NCI-H460 (cell line): ENCODE measurements around the gene AADACL4. TPM values are rescaled to one million over a fixed set of nuclear protein-coding genes. Genes with fewer than 3 reads are reported as not detected.
"Not testable (repeated sequence)": the region's sequence is repeated elsewhere in the genome, so short reads cannot be mapped to it uniquely, and the experiment has no call there.

Source experiments
- DNase-seq: peaks from one replicate; pipeline ENCODE4 v3.0.0-alpha.2; 2016; ENCODE audit warnings: low read depth; ENCODE audit errors: extremely low read depth
- small RNA-seq, 2 experiments: library from RNA; depleted of rRNA; stranded (forward); fragments of <200 nt; gene quantifications; one replicate each; pipeline ENCODE3, GENCODE V24; 2014
- total RNA-seq: library from RNA; depleted of rRNA; stranded (reverse); fragments of >200 nt; shearing (Covaris generic); gene quantifications from 2 replicates; pipeline ENCODE4 v1.2.3, GENCODE V29; 2014; rRNA removed

Gene AADACL4
- total RNA-seq, 1 experiment from 2014 or later = not detected

DNA sequence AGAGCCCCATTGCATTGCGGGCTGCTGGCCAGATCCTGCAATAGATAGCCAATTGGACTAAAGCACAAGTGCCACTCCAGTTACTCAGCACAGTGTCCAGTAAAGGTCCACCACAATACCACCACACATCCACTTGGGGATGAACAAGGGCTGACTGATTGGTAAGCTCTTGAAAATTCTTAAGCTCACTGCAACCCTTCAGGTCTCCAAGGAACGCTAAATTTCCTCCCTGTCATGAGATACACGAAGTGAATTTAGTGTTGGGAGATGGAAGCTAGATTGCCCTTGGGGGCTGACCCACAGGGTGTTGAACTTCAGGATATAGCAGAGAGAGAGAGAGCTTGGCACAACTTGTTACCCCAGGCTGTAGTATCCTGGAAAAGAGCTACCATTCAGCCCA, 62.2 kb downstream of the AADACL4 start:
- no peak for DNase-seq

DNA sequence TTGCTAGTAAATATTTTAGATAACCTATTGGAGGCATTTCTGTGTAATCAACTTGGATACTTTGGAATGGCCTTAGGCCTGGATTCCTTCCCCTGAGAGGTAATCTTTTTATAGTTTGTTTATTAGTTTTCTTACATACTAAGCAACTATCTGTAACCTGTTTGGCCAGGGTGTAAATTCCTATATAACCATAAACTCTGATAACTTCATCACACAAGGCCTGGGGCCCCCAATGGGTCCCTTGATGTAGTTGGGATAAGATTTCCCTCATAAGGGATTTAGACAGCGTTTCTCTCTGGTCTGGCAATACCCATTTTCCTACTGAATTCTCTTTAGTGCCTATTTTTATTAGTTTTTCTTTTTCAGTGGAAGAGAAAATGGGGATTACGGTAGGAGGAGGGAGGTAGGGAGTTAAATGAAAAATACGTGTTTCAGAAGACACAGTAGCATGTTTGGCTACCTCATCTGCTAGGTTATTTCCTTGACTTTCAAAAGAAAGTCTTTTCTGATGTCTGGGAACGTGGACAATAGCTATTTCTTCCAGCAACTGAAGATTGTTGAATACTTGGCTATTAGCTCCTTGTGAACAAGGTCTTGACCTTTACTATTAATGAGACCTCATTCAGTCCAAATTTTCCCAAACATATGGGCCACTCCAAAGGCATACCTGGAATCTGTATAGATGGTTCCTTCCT, 64.7 kb downstream of the AADACL4 start:
- DNase-seq = no peak

DNA sequence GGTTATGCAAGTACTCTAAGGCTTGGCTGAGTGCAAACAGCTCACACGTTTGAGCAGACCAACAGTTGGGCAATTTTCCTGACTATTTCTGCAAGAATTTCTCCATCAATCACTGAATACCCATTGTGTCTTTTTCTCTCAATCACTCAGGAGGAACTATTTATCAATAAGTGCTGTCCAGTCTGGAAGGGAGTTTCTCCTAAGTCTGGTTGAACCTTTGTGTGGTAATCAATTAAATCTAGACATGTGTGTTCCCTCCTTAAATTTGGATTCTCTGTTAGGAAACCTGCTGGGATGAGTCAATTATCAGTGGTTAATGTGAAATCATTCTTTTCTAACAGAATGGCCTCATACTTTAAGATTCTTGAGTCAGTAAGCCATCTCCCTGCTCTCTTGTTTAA, 65.2 kb downstream of the AADACL4 start:
- no peak for DNase-seq

DNA sequence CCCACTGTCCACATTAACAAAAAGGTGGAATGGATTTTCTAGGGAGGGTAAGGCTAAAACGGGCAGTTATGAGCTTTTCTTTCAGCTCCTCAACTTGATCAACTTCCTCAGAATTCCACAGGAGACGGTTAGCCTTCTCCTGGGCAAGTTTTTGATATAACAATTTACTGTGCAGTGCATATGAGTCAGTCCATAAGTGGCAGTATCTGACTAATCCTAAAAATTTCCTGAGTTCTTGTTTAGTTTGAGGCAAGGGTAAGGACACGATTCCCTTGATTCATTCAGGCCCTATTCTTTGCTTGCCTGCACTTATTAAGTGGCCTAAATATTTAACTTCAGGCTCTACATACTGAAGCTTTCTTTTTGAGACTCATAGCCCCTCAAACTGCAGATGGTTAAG, 65.8 kb downstream of the AADACL4 start:
- no peak for DNase-seq

DNA sequence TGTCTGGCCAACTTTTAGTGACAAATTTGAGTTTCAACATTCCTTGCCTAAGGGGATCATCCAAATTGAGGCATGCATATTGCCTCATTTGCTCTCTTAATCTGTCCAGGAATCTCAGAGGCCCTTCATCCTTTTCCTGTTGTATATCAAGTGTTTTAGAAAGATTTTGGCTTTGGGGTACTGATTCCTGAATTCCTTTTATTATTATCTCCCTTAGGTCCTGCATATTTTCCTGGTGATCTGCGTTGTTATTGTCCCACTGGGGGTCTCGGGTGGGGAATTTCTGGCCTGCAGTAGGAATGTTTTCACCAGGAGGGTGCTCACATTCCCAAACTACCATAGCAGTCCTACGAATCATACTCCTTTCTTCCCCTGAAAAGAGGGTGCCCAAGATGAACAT, 67.7 kb downstream of the AADACL4 start:
- DNase-seq = no peak

DNA sequence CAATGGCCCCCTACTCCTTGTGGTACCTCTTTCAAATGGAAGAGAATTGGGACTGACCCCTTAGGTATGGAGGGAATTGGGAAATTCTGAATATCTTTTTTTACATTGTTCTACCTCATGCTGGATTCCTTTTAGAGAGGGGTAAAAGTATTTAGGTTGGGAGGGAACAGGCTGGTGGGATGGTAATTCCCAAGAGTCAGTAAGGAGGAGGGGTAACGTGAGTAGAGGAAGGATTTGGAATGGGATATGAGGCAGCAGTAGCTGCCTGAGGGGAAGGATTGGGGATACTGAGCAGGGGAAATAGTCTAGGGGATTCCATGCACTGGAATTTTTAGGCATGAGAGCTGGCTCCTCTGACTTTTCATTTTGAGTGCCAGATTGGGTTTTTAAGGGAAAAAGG, 68.2 kb downstream of the AADACL4 start:
- DNase-seq = no peak

DNA sequence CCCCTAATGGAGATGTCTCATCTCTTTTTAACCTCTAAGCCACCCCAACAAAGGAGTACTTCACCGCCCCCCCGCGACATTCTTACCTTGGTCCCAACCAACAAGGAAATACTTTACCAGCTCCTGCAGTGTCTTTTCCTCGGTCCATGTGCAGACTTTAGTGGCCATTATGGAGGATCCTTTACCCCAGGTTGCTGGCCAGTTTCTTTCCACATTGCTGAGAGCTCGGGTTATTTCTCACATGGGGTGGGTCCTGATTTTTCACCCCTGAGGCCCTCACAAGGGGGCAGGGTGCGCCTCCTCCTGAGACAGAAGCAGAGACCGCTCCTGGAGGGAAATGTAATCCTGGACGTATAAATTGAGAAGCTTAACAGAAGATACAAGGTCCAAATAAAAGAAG, 69.0 kb downstream of the AADACL4 start:
- DNase-seq = no peak

DNA sequence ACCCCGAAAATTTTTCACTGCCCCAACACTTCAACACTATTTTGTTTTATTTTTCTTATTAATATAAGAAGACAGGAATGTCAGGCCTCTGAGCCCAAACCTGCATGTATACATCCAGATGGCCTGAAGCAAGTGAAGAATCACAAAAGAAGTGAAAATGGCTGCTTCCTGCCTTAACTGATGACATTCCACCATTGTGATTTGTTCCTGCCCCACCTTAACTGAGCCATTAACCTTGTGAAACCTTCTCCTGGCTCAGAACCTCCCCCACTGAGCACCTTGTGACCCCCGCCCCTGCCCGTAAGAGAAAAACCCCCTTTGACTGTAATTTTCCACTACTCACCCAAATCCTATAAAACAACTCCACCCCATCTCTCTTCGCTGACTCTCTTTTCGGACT, 69.8 kb downstream of the AADACL4 start:
- not testable (repeated sequence) for DNase-seq

DNA sequence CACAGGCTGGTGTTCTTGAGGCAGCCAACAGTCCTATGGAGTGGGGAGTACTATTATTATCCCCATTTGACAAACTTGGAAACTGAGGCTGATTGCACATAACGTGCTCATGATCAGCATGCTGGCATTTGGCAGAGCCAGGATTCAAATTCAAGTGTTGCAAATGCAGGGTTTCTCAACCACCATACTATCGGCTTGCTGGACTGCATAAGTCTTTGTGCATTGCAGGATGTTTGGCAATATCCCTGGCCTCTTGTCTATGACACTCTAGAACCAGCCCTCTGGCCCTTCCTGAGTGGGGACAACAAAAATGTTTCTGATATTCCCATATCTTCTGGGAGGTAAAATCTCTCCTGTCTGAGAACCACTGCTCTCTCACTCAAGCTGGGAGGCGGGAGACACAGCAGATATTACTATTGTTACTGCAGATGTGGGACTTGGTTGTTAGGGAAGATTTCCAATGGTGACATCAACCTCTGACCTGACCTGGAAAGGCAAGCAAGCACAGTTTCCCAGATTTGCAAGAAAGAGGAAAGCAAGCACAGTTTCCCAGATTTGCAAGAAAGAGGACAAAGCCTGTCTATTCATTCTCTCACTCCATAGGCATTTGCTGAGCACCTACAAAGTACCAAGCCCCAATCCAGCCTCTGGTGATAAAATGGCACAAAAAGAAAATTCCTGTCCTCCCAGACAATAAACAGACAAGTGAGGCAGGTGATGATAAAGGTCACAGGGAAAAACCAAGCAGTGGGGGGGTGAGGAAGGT, 71.0 kb downstream of the AADACL4 start:
- DNase-seq = no peak

DNA sequence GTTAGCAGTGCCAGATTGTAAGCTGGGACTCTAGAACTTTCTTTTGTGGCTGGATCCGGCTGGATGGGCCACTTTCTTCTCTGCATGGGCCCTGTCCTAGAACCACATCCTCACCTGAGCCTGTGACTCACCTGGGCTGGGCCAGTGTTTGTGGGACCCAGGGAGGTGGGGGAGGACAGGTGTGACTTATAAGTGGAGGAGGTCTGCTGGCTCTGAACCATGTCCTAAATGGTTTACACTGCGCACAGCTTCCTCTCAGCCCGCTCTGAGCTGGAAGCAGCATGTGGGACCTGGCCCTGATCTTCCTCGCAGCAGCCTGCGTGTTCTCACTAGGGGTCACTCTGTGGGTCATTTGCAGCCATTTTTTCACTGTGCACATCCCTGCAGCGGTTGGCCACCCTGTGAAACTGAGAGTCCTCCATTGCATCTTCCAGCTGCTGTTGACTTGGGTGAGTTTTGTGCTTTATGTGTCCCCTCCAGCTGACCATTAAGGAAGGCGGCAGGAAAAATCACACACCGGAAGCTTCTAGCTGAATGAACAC, 72.1 kb downstream of the AADACL4 start, which contains the start of gene AADACL3:
TSS of gene AADACL3 (plus strand) at position 215 of the 542 bp plus-strand sequence. CDS start at position 282, 67 bp downstream.
- DNase-seq = no peak

Small RNA genes within 50 kb of the gene (small RNA-seq; reads per million reads assigned to genes)
- gene AC244670.1 = 0 reads per million in 2 experiments

Other genes starting within 250 kb of the AADACL4 start
- 19.1 and 21.4 TPM in 2 replicates for gene DHRS3, start 25.9 kb upstream of the AADACL4 start, total RNA-seq
- 0.05 TPM in 1 of 2 replicates, not detected in the other for gene AADACL3, start 72.0 kb downstream of the AADACL4 start, total RNA-seq
- gene CFAP107, start 102.1 kb downstream of the AADACL4 start, total RNA-seq = not detected in 2 replicates
- gene PRAMEF12, start 129.7 kb downstream of the AADACL4 start, total RNA-seq = not detected in 2 replicates
- not detected in 2 replicates for gene PRAMEF1, start 147.3 kb downstream of the AADACL4 start, total RNA-seq
- not detected in 2 replicates for gene PRAMEF11, start 187.3 kb downstream of the AADACL4 start, total RNA-seq
- not detected in 2 replicates for gene HNRNPCL1, start 204.6 kb downstream of the AADACL4 start, total RNA-seq
- gene PRAMEF2, start 213.0 kb downstream of the AADACL4 start, total RNA-seq = not detected in 2 replicates
- gene PRAMEF4, start 242.1 kb downstream of the AADACL4 start, total RNA-seq = 0.07 TPM in 1 of 2 replicates, not detected in the other